ENCODE results near the gene ATP10A. TPM values are rescaled to one million over a fixed set of nuclear protein-coding genes. Genes with fewer than 3 reads are reported as not detected.

The ATP10A gene
- total RNA-seq, 1 experiment from 2014 or later, result 2.1 TPM

GRCh38 chr15:25832158-25832557, 31.0 kb downstream of the ATP10A start (continued):
- TF ChIP-seq AR (CRISPR knock-in tag; IDR thresholded peaks at IDR 0.05), result no peak

DNA sequence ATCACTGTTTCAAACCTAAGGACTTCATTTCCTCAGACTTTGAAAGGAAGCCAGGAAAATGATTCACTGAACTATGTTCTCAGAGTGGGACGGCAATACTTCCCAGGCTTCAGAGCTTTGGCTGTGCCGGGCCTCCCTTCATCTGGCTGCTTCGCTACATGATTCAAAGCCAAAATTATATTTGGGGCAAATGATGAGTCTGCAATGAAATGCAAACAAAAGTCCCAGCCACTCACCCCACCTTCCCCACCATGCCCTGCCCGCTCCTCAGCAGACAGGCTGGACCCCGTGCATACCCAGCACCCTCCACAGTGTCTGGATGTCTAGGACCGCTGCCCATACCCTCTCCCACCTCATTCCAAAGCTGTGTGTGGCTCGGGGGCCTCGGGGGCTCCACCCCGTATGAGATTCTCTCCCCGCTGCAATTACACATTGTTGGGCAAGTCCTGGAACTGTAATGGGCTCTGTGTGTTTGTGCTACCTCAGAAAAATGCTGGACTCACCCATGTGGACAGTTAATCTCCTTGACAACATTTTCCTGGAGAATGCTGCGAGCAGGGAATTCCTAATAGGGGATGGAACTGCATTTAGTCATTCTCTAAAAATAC, 32.2 kb downstream of the ATP10A start:
- ChIA-PET POLR2A (no interaction called here), CTCF (interaction anchor here (1.4 kb wide), 1 partner anchor 121 kb away, joined by 3 read pairs; no protein-coding TSS in a partner anchor)
- Mint-ChIP-seq H3K36me3 (no peaks in the 10 kb centered on the region), H3K9me3 (peaks cover 10% of the 10 kb centered on the region), H3K4me1 (peaks cover 6% of the 10 kb centered on the region; the same call in 1 of the 2 replicates), H3K27me3 (ENCODE audit: low read depth) (no peaks in the 10 kb centered on the region), H3K4me3 (no peak overlapping the region), H3K27ac (no peak overlapping the region)
- no peak for ATAC-seq
- no peak for DNase-seq (ENCODE audit: low spot score)
- no peak for TF ChIP-seq USF2 (CRISPR knock-in tag; IDR thresholded peaks at IDR 0.05)
- TF ChIP-seq CREB1 (CRISPR knock-in tag; IDR thresholded peaks at IDR 0.05), result no peak
- no peak for TF ChIP-seq ZNF317 (CRISPR knock-in tag; IDR thresholded peaks at IDR 0.05; ENCODE audit: borderline replicate concordance, low read depth)
- no peak for TF ChIP-seq IRF2 (CRISPR knock-in tag; IDR thresholded peaks at IDR 0.05; ENCODE audit: borderline replicate concordance, low read depth)
- TF ChIP-seq CTCF (IDR thresholded peaks at IDR 0.05), result no peak
- no peak for TF ChIP-seq EMX1 (CRISPR knock-in tag; IDR thresholded peaks at IDR 0.05)
- TF ChIP-seq, protein P1, sequence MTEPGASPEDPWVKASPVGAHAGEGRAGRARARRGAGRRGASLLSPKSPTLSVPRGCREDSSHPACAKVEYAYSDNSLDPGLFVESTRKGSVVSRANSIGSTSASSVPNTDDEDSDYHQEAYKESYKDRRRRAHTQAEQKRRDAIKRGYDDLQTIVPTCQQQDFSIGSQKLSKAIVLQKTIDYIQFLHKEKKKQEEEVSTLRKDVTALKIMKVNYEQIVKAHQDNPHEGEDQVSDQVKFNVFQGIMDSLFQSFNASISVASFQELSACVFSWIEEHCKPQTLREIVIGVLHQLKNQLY (CRISPR knock-in tag; IDR thresholded peaks at IDR 0.05), result no peak
- no peak for TF ChIP-seq SMAD3 (CRISPR knock-in tag; IDR thresholded peaks at IDR 0.05; ENCODE audit: borderline replicate concordance)
- TF ChIP-seq E2F1 (CRISPR knock-in tag; IDR thresholded peaks at IDR 0.05), result no peak
- TF ChIP-seq MYBL2 (CRISPR knock-in tag; IDR thresholded peaks at IDR 0.05), result no peak
- TF ChIP-seq, protein P2, sequence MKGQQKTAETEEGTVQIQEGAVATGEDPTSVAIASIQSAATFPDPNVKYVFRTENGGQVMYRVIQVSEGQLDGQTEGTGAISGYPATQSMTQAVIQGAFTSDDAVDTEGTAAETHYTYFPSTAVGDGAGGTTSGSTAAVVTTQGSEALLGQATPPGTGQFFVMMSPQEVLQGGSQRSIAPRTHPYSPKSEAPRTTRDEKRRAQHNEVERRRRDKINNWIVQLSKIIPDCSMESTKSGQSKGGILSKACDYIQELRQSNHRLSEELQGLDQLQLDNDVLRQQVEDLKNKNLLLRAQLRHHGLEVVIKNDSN (CRISPR knock-in tag; IDR thresholded peaks at IDR 0.05), result no peak
- TF ChIP-seq HMGA2 (CRISPR knock-in tag; IDR thresholded peaks at IDR 0.05), result no peak
- no peak for TF ChIP-seq GRHL2 (CRISPR knock-in tag; IDR thresholded peaks at IDR 0.05; ENCODE audit: insufficient replicate concordance, severe bottlenecking)
- no peak for TF ChIP-seq JAZF1 (CRISPR knock-in tag; IDR thresholded peaks at IDR 0.05)
- no peak for TF ChIP-seq ETV6 (CRISPR knock-in tag; IDR thresholded peaks at IDR 0.05)
- TF ChIP-seq HMGXB4 (CRISPR knock-in tag; IDR thresholded peaks at IDR 0.05), result no peak
- TF ChIP-seq, protein P3, sequence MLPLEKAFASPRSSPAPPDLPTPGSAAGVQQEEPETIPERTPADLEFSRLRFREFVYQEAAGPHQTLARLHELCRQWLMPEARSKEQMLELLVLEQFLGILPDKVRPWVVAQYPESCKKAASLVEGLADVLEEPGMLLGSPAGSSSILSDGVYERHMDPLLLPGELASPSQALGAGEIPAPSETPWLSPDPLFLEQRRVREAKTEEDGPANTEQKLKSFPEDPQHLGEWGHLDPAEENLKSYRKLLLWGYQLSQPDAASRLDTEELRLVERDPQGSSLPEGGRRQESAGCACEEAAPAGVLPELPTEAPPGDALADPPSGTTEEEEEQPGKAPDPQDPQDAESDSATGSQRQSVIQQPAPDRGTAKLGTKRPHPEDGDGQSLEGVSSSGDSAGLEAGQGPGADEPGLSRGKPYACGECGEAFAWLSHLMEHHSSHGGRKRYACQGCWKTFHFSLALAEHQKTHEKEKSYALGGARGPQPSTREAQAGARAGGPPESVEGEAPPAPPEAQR (CRISPR knock-in tag; IDR thresholded peaks at IDR 0.05), result no peak
- TF ChIP-seq ZNF219 (CRISPR knock-in tag; IDR thresholded peaks at IDR 0.05; ENCODE audit: borderline replicate concordance), result no peak
- TF ChIP-seq ATF1 (CRISPR knock-in tag; IDR thresholded peaks at IDR 0.05), result no peak

Data from WTC11 (cell line).